A549 (cell line): Measurements from ENCODE around the gene INTS3.

Experiments
- FOSL2 ChIP-seq, 2 experiments: fragments of 450-650 bp in 1 of 2; fragments of >200 bp in 1 of 2; sonication (Bioruptor Twin) in 1 of 2; formaldehyde crosslinking; IDR thresholded peaks; 2 replicates each; pipeline versions ENCODE4 v1.5.0 to v1.6.1; 2016 to 2020; ENCODE audit warnings: mild to moderate bottlenecking in 1 of 2, moderate library complexity in 1 of 2
- HOXA7 ChIP-seq: fragments of 250-450 bp; sonication (Bioruptor Pico); IDR thresholded peaks from 2 replicates; pipeline ENCODE4 v1.5.0; 2020; ENCODE audit warnings: mild to moderate bottlenecking, moderate library complexity
- JUN ChIP-seq, 2 experiments: fragments of >200 bp; sonication (Bioruptor Twin); formaldehyde crosslinking; IDR thresholded peaks; 2 replicates in 1 of 2; 3 replicates in 1 of 2; pipeline ENCODE4 v1.6.1; 2016 to 2017
- MYC ChIP-seq: IDR thresholded peaks from 2 replicates; pipeline ENCODE4 v1.6.1; 2012; ENCODE audit warnings: mild to moderate bottlenecking, inconsistent platforms, low read length, improper control_type of control experiment, borderline replicate concordance
- POLR2A ChIP-seq: IDR thresholded peaks from 2 replicates; pipeline ENCODE4 v1.6.1; 2012; ENCODE audit warnings: mild to moderate bottlenecking, low read length
- SREBF2 ChIP-seq: fragments of 450-650 bp; IDR thresholded peaks from 2 replicates; pipeline ENCODE4 v1.6.1; 2014; ENCODE audit warnings: mild to moderate bottlenecking, moderate library complexity
- TF ChIP-seq, protein P1 (sequence below): IDR thresholded peaks from 2 replicates; pipeline ENCODE4 v1.6.1; 2012
- TF ChIP-seq, protein P2 (sequence below): fragments of 250-450 bp; sonication (Bioruptor Pico); IDR thresholded peaks from 2 replicates; pipeline ENCODE4 v1.5.0; 2020; ENCODE audit warnings: low read depth, mild to moderate bottlenecking, moderate library complexity
- TF ChIP-seq, protein P3 (sequence below): IDR thresholded peaks from 2 replicates; pipeline ENCODE4 v1.6.1; 2012
- TF ChIP-seq, protein P4 (sequence below): fragments of >200 bp; sonication (Bioruptor Twin); formaldehyde crosslinking; IDR thresholded peaks from 3 replicates; pipeline ENCODE4 v1.5.1; 2016
- TF ChIP-seq, protein P5 (sequence below): fragments of 200-600 bp; sonication (generic); IDR thresholded peaks from 2 replicates; pipeline ENCODE4 v1.6.1; 2016; ENCODE audit warnings: antibody characterized with exemption, mild to moderate bottlenecking, moderate library complexity
- TF ChIP-seq, protein P6 (sequence below): fragments of 450-650 bp; IDR thresholded peaks from 2 replicates; pipeline ENCODE4 v1.6.1; 2014; ENCODE audit warnings: antibody characterized with exemption

DNA sequence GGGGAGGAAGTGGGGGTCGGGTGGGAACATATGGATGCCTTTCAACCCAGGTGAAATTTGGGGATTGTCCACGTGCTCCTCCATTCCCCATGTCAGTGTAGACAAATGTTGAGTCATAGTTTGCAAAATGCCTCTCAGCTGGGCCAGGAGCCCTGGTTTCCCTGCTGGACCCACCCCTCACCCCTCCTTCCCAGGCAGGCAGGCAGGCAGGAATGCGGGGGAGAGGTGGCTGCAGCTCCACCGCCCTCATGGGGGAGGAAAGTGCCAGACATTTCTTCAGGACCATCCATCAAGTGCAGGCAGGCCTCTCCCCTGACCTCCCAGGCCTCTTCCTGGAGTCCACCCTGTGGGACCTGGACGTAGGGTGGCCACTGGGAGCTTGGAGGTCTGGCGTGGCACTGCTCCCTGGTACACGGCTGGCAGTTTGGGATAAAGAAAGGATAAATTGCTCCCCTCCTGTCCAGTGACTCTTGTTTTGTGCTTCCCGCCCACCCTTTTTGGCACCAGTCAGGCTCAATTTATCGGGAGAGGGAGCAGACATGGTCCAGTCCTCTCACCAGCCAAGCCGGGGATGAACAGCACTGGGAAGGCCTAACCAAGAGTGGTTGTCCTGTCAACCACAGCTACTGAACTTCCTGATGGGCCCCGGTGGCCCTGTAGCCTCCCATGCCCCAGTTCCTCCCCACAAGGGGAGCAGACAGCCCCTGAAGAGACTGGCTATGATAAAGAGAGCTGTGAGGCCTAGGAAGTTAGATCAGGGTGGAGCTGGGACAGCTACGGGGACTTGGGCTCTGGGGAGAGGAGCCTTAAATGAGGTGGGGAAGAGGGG, 30.4 kb upstream of the INTS3 start:
- TF ChIP-seq SREBF2, result no peak
- TF ChIP-seq, protein P1, sequence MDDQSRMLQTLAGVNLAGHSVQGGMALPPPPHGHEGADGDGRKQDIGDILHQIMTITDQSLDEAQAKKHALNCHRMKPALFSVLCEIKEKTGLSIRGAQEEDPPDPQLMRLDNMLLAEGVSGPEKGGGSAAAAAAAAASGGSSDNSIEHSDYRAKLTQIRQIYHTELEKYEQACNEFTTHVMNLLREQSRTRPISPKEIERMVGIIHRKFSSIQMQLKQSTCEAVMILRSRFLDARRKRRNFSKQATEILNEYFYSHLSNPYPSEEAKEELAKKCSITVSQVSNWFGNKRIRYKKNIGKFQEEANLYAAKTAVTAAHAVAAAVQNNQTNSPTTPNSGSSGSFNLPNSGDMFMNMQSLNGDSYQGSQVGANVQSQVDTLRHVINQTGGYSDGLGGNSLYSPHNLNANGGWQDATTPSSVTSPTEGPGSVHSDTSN, result no peak
- TF ChIP-seq, protein P2, sequence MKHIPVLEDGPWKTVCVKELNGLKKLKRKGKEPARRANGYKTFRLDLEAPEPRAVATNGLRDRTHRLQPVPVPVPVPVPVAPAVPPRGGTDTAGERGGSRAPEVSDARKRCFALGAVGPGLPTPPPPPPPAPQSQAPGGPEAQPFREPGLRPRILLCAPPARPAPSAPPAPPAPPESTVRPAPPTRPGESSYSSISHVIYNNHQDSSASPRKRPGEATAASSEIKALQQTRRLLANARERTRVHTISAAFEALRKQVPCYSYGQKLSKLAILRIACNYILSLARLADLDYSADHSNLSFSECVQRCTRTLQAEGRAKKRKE (CRISPR knock-in tag), result no peak
- TF ChIP-seq, protein P3, sequence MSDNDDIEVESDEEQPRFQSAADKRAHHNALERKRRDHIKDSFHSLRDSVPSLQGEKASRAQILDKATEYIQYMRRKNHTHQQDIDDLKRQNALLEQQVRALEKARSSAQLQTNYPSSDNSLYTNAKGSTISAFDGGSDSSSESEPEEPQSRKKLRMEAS, result peak; percentile 76
- no peak for TF ChIP-seq MYC
- TF ChIP-seq POLR2A, result no peak
- TF ChIP-seq, protein P4, sequence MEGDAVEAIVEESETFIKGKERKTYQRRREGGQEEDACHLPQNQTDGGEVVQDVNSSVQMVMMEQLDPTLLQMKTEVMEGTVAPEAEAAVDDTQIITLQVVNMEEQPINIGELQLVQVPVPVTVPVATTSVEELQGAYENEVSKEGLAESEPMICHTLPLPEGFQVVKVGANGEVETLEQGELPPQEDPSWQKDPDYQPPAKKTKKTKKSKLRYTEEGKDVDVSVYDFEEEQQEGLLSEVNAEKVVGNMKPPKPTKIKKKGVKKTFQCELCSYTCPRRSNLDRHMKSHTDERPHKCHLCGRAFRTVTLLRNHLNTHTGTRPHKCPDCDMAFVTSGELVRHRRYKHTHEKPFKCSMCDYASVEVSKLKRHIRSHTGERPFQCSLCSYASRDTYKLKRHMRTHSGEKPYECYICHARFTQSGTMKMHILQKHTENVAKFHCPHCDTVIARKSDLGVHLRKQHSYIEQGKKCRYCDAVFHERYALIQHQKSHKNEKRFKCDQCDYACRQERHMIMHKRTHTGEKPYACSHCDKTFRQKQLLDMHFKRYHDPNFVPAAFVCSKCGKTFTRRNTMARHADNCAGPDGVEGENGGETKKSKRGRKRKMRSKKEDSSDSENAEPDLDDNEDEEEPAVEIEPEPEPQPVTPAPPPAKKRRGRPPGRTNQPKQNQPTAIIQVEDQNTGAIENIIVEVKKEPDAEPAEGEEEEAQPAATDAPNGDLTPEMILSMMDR, result no peak
- TF ChIP-seq FOSL2 (IDR thresholded peaks at IDR 0.05), result no peak
- peak; percentile 52; the same call in 1 of the 2 replicates for TF ChIP-seq FOSL2 (CRISPR knock-in tag; IDR thresholded peaks at IDR 0.05)
- TF ChIP-seq, protein P5, sequence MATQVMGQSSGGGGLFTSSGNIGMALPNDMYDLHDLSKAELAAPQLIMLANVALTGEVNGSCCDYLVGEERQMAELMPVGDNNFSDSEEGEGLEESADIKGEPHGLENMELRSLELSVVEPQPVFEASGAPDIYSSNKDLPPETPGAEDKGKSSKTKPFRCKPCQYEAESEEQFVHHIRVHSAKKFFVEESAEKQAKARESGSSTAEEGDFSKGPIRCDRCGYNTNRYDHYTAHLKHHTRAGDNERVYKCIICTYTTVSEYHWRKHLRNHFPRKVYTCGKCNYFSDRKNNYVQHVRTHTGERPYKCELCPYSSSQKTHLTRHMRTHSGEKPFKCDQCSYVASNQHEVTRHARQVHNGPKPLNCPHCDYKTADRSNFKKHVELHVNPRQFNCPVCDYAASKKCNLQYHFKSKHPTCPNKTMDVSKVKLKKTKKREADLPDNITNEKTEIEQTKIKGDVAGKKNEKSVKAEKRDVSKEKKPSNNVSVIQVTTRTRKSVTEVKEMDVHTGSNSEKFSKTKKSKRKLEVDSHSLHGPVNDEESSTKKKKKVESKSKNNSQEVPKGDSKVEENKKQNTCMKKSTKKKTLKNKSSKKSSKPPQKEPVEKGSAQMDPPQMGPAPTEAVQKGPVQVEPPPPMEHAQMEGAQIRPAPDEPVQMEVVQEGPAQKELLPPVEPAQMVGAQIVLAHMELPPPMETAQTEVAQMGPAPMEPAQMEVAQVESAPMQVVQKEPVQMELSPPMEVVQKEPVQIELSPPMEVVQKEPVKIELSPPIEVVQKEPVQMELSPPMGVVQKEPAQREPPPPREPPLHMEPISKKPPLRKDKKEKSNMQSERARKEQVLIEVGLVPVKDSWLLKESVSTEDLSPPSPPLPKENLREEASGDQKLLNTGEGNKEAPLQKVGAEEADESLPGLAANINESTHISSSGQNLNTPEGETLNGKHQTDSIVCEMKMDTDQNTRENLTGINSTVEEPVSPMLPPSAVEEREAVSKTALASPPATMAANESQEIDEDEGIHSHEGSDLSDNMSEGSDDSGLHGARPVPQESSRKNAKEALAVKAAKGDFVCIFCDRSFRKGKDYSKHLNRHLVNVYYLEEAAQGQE, result no peak
- TF ChIP-seq HOXA7 (CRISPR knock-in tag), result no peak
- TF ChIP-seq, protein P6, sequence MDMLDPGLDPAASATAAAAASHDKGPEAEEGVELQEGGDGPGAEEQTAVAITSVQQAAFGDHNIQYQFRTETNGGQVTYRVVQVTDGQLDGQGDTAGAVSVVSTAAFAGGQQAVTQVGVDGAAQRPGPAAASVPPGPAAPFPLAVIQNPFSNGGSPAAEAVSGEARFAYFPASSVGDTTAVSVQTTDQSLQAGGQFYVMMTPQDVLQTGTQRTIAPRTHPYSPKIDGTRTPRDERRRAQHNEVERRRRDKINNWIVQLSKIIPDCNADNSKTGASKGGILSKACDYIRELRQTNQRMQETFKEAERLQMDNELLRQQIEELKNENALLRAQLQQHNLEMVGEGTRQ, result no peak
- TF ChIP-seq JUN (IDR thresholded peaks at IDR 0.05), result no peak
